Tibial nerve (tissue), 4 donors: ENCODE measurements around the gene KIAA1958. TPM values are rescaled to one million over a fixed set of nuclear protein-coding genes. Genes with fewer than 3 reads are reported as not detected.

ENCODE experiments used
- DNase-seq, 2 donors: peaks; one replicate each; pipeline ENCODE4 v3.0.0-alpha.2; 2019; ENCODE audit warnings: low spot score in 2 of 2
- H3K27ac ChIP-seq, 4 donors: fragments of 200-600 bp; sonication (generic) in 3 of 4; one replicate each; pipeline ENCODE4 v1.5.1; 2017 to 2019; ENCODE audit warnings: mild to moderate bottlenecking in 1 of 4
- H3K27me3 ChIP-seq, 2 donors: fragments of 200-600 bp; sonication (generic) in 1 of 2; one replicate each; pipeline versions ENCODE4 v1.5.1 to v1.6.0; 2017 to 2019
- H3K36me3 ChIP-seq, 3 donors: fragments of 200-600 bp; sonication (generic); one replicate each; pipeline ENCODE4 v1.5.1; 2018 to 2019
- H3K4me1 ChIP-seq, 4 donors: fragments of 200-600 bp; sonication (generic) in 3 of 4; one replicate each; pipeline ENCODE4 v1.5.1; 2017 to 2019
- H3K4me3 ChIP-seq, 4 donors: fragments of 200-600 bp; sonication (generic) in 3 of 4; one replicate each; pipeline ENCODE4 v1.5.1; 2017 to 2019; ENCODE audit warnings: mild to moderate bottlenecking in 1 of 4, moderate library complexity in 1 of 4
- H3K9me3 ChIP-seq, 4 donors: fragments of 200-600 bp; sonication (generic) in 3 of 4; one replicate each; pipeline ENCODE4 v1.5.1; 2017 to 2019
- CTCF ChIP-seq, 5 experiments: fragments of 200-600 bp in 3 of 5; fragments of 450-650 bp in 2 of 5; sonication (generic) in 3 of 5; IDR thresholded peaks; one replicate each; pipeline ENCODE4 v1.5.1; 2016 to 2019; ENCODE audit warnings: antibody characterized with exemption in 5 of 5, mild to moderate bottlenecking in 3 of 5, moderate library complexity in 2 of 5
- EP300 ChIP-seq, 2 donors: sonication (generic); formaldehyde crosslinking; IDR thresholded peaks; one replicate each; pipeline ENCODE4 v1.6.1; 2017; ENCODE audit warnings: antibody characterized with exemption in 2 of 2, mild to moderate bottlenecking in 1 of 2
- POLR2A ChIP-seq, 2 donors: fragments of 450-650 bp; IDR thresholded peaks; one replicate each; pipeline ENCODE4 v1.6.1; 2017; ENCODE audit warnings: antibody characterized with exemption in 2 of 2, mild to moderate bottlenecking in 2 of 2, moderate library complexity in 2 of 2
- WGBS, 2 donors: methylation state at CpG; one replicate each; pipeline ENCODE4 v1.1.5; 2018; 5-methylcytosine and 5-hydroxymethylcytosine counted together
- total RNA-seq, 4 donors: library from RNA; depleted of rRNA; stranded (reverse); fragments of >200 nt; gene quantifications; one replicate each; pipeline ENCODE4 v1.1.0, GENCODE V29; 2016

The KIAA1958 gene
- total RNA-seq, 4 donors from 2014 or later = 3.7 to 5.2 (median 4.5) TPM

DNA sequence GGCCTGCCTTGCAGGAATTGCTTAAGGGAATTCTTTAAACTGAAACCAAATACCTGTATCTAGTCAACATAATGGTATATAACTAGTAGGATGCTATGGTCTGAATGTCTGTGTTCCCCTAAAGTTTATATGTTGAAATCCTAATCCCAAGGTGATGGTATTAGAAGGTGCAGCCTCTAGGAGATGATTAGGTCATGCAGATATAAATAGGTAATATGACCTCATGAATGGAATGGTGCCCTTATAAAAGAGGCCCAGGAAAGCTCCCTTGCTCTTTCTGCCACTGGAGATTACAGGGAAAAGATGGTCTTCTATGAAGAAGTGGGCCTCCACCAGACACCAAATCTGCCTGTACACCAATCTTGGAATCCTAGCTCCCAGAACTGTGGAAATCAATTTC lies 7.4 kb upstream of the KIAA1958 start:
- Histone ChIP-seq H3K4me1 (no peaks in the 10 kb centered on the region), H3K4me3 (no peak overlapping the region), H3K27ac (no peak overlapping the region), H3K9me3 (peaks cover 0 to 32% (median 9%) of the 10 kb centered on the region in 4 donors), H3K27me3 (no peaks in the 10 kb centered on the region), H3K36me3 (peaks cover 0 to 59% (median 0%) of the 10 kb centered on the region in 3 donors)
- DNase-seq = no peak
- TF ChIP-seq POLR2A (IDR thresholded peaks at IDR 0.05) (no peak), CTCF (IDR thresholded peaks at IDR 0.05) (no peak), EP300 (IDR thresholded peaks at IDR 0.05) (no peak)

- H3K27me3 ChIP-seq = no peaks in the 10 kb centered on the region
- H3K4me1 ChIP-seq = peaks cover 0 to 8% (median 2%) of the 10 kb centered on the region in 4 donors
- no peak for DNase-seq
- peaks cover 0 to 10% (median 0%) of the 10 kb centered on the region in 3 donors for H3K36me3 ChIP-seq
- no peak for TF ChIP-seq POLR2A (IDR thresholded peaks at IDR 0.05)
- no peak for TF ChIP-seq CTCF (IDR thresholded peaks at IDR 0.05)
- no peak for TF ChIP-seq EP300 (IDR thresholded peaks at IDR 0.05)
- 89 to 93% methylated on average over 2 of the region's 2 CpGs for WGBS, 2 donors
- H3K27ac ChIP-seq = no peak overlapping the region
- H3K9me3 ChIP-seq = no peaks in the 10 kb centered on the region
- no peak overlapping the region for H3K4me3 ChIP-seq
Observed at GRCh38 chr9:112484607-112485006, 2.0 kb upstream of the KIAA1958 start.

GRCh38 chr9:112485574-112485973 lies 1.1 kb upstream of the KIAA1958 start:
- H3K9me3 ChIP-seq = no peaks in the 10 kb centered on the region
- TF ChIP-seq POLR2A (IDR thresholded peaks at IDR 0.05) (no peak), CTCF (IDR thresholded peaks at IDR 0.05) (no peak), EP300 (IDR thresholded peaks at IDR 0.05) (no peak)
- H3K27me3 ChIP-seq = no peaks in the 10 kb centered on the region
- H3K4me1 ChIP-seq = peaks cover 0 to 15% (median 2%) of the 10 kb centered on the region in 4 donors
- H3K36me3 ChIP-seq = peaks cover 0 to 1% (median 0%) of the 10 kb centered on the region in 3 donors
- H3K4me3 ChIP-seq = no peak overlapping the region
- WGBS, 2 donors = 85 to 91% methylated on average over 3 of the region's 3 CpGs
- H3K27ac ChIP-seq = no peak overlapping the region
- no peak for DNase-seq

DNA sequence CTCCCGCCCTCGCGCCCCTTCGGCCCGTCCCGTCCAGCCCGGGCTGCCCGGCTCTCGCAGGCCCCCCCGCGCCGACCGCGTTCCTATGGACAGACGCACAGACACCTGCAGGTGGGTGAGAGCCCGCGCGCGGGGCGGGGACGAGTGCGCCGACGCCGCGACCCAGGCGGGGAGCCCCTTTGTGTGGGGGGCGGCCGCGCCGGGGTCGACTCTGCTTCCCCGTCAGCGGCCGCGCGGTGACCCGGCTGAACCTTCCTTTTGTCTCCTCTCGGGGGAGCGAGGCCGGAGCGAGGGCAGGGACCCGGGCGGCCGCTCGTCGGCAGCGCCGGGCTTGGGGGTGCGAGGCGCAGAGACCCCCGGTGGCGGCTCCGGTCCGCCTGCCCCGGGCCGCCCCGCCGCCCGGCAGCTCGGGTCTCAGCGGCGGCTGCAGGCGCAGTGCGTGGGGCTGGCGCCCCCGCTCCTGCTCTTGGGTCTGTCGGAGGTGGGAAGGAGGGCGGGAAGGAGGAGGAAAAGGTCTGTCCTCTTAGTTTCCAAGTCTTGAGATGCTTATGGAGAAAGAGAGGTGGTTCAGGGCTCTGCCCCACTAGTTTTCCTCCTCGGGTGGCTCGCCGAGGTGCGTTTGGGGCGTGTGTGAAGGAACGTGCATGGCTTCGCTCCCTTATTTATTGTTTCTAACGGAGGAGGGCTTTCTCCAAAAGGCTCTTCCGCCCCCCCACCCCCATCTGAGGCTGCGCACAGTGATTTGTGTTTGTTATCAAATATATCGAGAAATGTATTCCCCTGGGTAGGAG lies 576 bp downstream of the KIAA1958 start:
- Histone ChIP-seq H3K27ac (peak overlapping the region; percentile 19 to 78 (median 62)), H3K9me3 (no peaks in the 10 kb centered on the region), H3K36me3 (no peaks in the 10 kb centered on the region), H3K4me3 (peak overlapping the region; percentile 55 to 91 (median 84)), H3K4me1 (peaks cover 0 to 15% (median 2%) of the 10 kb centered on the region in 4 donors), H3K27me3 (no peaks in the 10 kb centered on the region)
- no peak for DNase-seq
- WGBS, 2 donors = 0 to 1% methylated on average over 29 to 50 of the region's 80 CpGs
- TF ChIP-seq EP300 (IDR thresholded peaks at IDR 0.05) = no peak
- no peak for TF ChIP-seq POLR2A (IDR thresholded peaks at IDR 0.05)
- TF ChIP-seq CTCF (IDR thresholded peaks at IDR 0.05) = no peak

DNA sequence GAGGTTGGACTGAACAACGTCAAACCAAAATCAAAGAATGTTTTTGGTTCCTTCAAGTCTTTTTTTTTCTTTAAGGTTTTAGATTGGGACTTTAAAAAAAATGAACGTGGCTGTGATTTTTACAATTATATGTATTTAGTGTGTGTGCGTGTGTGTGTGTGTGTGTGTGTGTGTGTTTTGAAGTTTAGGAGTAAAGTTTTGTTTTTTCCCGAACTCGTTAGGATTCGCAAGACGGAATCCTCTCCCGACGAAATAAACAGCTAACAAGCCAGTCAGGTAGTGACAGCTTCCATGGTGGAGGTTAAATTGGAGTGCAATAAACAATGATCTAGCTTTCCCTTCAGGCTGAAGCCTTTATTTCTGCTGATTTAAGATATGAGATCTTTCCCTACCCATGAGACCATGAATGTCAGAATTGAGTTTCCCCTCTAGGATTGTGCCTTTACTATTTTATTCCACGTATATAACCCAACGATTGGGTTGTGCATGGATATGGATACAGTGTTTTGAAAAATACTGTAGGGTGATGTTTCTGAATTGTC lies 1.2 kb downstream of the KIAA1958 start:
- WGBS, 2 donors = 31 to 33% methylated on average over 11 of the region's 11 CpGs
- peak overlapping the region; percentile 55 to 91 (median 84) for H3K4me3 ChIP-seq
- DNase-seq = no peak
- peaks cover 0 to 3% (median 0%) of the 10 kb centered on the region in 3 donors for H3K36me3 ChIP-seq
- H3K27me3 ChIP-seq = no peaks in the 10 kb centered on the region
- H3K4me1 ChIP-seq = peaks cover 0 to 15% (median 2%) of the 10 kb centered on the region in 4 donors
- H3K9me3 ChIP-seq = no peaks in the 10 kb centered on the region
- TF ChIP-seq POLR2A (IDR thresholded peaks at IDR 0.05) (no peak), CTCF (IDR thresholded peaks at IDR 0.05) (no peak), EP300 (IDR thresholded peaks at IDR 0.05) (no peak)
- peak overlapping the region in 1 of 4 donors; percentile 78 for H3K27ac ChIP-seq
